ENCODE measurements around the gene PNMA6E.

DNA sequence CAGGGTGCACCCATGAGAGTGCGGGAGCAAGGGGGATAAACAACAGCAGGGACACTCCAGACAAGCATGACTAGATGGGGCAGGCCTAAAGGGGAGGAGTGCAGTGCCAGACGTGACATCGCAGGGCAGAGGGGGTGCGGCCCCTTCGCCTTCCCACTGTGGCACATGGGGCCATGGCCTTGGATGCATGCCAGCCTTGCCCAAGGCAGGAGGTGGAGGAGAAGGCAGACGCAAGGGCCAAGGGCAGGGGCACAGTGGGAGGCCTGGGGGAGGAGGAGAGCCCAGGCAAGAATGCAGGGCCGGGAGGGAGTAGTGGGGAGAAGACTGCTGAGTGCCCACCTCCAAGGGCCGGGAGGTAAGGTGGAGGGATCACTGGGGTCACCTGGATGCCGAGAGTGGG lies 21.6 kb downstream of the PNMA6E start:
- TF ChIP-seq SUZ12 (IDR thresholded peaks at IDR 0.05) (no peak), CTBP1 (IDR thresholded peaks at IDR 0.05; ENCODE audit: borderline replicate concordance) (no peak), HDGF (IDR thresholded peaks at IDR 0.05; ENCODE audit: borderline replicate concordance) (no peak), ZNF384 (IDR thresholded peaks at IDR 0.05) (no peak)
